ENCODE data around the gene SLC2A9.

Gene SLC2A9

GRCh38 chr4:10020871-10021652 lies at the start of gene SLC2A9:
TSS of gene SLC2A9 (minus strand) at chr4:10021497. CDS start at chr4:10021429, 68 bp downstream.
- DNase-seq = no peak

- no peak for DNase-seq
Observed at GRCh38 chr4:10069075-10069642, 47.9 kb upstream of the SLC2A9 start.

GRCh38 chr4:10066670-10067651 lies 45.7 kb upstream of the SLC2A9 start:
- DNase-seq = no peak

- no peak for DNase-seq
Observed at GRCh38 chr4:10066206-10066605, 44.9 kb upstream of the SLC2A9 start.

DNA sequence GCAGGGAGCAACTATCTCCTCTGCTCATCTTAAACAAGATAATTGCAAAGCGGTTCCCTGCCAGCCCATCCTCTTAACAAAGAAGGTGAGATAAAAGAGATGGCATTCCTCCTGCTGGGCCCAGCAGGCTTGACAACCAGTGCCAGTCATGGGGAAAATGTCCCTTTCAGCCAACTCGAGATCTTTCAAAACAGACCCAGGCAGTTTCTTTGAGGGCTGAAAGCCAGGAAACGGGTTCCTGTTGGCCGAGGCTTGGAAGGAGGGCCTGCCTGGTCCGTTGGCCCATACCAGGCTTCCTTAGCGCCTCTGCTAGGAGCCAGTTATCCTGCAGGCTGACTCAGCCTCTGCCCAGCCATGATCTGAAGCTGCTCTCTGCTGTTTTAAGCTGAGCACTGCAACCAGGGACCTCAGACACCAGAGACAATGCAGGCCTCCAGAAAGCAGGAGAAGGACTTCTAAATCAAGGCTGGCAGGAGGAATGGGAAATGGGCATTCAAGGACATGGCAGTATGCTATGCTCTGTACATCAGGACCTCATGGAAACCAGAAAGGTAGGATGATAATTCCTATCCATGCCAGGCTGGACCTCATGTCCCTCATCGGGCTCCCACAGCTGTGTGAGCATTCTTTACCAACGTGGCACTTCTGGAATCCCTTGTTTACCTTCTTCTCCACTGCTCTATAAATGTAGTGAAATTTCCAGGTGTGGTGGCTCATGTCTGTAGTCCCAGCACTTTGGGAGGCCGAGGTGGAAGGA lies 42.4 kb upstream of the SLC2A9 start:
- no peak for DNase-seq

DNA sequence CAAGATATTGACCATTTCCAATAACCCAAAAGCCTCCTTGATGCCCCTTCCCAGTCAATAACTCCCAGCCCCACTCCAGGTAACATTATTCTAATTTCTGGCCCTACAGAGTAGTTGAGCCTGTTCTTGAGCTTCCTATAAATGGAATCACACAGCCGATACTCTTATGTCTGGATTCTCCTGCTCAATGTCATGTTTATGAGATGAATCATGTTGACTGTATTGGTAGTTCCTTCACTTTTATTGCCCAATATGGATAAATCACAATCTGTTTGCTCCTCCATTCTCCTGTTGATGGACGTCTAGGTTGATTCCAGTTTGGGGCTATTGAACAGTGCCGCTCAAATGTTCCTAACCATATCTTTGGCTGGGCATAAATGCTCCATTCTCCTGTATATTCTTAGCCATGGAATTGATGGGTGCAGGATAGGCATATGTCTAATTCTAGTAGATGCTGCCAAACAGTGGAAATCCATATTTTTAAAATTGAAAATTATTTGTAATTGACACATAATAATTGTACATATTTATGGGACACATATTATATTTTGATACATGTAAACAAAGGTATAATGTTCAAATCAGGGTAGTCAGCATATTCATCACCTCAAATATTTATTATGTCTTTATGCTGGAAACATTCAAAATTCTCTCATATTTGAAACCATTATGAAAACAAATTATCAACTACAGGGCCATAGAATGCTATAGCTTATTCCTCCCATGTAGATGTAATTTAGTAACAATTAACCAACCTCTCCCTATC lies 40.5 kb upstream of the SLC2A9 start:
- no peak for DNase-seq

GRCh38 chr4:10058371-10058770 lies 37.1 kb upstream of the SLC2A9 start:
- DNase-seq = no peak

DNA sequence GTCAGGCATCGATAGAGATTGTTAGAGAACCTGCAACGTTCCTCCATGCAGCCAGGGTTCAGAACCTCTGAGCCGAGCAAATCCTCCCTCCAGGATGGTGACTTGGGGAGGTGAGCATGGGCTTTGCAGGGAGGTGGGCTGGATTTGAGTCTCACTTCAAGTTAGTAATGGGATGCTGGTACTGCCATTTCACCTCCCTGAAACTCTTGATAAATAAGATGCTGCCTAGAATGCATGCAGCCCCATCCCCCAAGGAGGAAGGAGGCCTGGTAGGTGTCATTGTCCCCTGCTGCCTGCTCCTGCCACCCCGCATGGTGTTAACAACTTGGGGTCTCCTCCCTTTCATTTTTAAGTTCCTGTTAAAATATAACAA lies 35.7 kb upstream of the SLC2A9 start:
- no peak for DNase-seq

- no peak for DNase-seq
Observed at GRCh38 chr4:10056334-10057022, 35.2 kb upstream of the SLC2A9 start.

DNA sequence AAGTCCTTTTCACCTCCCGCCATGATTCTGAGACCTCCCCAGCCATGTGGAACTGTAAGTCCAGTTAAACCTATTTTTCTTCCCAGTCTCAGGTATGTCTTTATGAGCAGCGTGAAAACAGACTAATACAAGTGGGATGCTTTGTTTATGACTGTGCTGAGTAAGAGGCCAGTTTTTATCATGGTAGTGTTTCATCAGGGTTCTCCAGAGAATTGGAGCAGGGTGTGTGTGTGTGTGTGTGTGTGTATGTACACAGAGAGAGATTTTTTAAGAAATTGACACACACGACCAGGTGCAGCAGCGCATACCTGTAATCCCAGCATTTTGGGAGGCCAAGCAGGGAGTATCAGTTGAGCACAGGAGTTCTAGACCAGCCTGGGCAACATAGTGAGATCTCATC lies 34.6 kb upstream of the SLC2A9 start:
- no peak for DNase-seq

DNA sequence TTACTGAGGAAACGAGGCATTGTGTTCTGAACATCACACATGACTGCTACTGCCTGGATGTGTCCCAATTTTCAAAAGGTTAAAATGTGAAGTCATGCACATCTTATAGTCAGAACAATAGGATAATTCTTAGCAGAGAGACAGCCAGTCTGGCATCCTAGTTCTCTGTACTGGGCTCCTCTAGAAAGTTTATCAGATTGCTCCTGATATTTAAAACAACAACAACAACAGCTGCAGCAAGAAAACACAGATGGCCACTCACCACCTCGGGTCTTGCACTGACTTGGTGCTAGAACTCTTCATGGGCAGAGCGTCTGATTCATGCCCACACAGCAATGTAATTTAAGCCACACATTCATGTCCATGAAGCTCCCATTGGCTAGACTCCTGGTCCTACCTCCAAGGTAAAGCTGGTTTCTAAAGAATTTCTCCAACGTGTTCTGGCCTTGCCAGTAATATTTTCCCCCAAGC lies 33.3 kb upstream of the SLC2A9 start:
- DNase-seq = no peak

DNA sequence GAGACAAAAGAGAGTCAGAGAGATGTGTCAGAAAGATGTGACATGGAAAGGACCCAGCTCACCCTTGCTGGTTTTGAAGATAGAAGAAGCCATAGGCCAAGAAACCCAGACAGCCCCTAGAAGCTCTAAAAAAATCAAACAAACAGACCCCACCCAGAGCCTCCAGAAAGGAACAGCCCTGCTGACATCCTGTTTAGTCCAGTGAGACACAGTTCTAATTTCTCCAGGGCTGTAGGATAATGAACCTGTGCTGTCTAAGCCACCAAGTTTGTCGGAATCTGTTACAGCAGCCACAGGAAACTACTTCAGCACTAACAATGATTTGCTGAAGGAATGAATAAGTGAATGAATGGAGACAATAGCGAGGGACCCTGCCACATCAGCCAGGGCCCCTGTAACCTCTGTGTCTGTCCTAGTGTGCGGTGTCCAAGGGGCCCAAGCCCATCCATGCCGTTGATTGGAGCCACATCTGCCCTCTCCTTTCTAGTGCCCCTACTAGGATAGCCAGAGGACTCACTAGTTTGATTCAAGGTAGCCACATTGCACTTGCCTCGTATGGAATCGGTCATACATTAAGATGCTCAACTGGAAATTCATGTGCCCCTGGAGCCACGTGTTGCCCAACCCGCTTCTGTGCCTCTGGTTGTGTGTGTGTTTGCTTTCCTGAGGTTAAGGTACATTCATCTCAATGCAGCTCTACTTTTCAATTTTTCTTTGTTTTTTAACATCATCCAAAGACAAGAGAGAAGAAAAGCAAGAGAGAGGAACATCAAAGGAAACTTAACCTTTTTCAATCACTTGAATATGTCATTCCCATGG lies 32.5 kb upstream of the SLC2A9 start:
- DNase-seq = no peak

- DNase-seq = no peak
Observed at GRCh38 chr4:10051517-10052135, 30.3 kb upstream of the SLC2A9 start.

- DNase-seq = no peak
Observed at GRCh38 chr4:10050721-10051120, 29.4 kb upstream of the SLC2A9 start.

DNA sequence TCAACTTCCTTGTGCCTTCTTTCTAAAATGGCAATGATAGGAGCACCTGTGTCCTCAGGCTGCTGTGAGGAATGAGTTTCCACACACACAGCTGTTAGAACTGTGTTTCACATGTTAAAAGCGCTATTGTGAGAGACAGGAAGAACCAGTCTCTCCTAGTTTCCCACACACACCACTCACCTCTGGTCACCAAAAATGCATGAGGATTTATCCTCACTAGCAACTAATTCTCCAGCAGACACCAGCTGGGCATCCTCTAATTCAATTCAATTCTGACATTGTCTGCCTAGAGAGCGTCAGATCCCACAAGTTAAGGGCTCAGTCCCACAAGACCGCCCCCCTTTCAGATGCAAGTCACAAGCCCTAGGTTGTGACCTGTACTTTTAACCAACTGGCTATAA lies 29.0 kb upstream of the SLC2A9 start:
- DNase-seq = no peak

DNA sequence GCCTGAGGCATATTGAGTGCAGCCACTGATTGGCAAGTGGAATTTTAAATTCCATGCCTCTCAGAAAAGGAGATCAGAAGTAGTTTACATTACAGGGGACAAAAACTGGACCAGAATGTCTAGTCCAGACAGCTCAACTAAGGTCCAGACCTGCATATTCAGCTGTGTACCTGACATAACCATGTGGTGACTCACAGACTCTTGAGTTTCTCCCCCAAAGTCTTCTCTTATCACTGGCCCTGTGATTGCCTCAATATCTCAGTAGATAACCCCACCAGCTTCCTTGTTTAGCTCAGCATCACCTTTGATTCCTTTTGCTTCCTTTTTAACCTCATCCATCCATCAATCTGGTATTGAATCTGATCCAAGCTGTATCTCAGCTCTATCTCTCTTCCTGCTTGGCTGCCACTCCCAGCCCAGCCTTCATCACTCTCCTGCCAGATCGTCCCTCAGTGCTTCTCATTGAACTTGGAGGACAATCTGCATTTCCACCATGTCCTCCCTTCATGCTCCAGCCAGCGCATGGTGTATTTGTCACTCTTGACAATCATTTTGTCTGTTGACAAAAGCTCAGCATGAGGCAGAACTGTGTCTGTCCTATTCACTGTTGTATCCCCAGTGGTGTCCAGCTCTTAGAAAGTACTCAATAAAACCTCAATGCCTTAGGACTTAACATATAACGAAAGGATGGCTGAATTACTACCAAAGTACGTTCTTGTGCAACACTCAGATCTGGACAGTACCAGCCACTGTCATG lies 27.8 kb upstream of the SLC2A9 start:
- no peak for DNase-seq

GRCh38 chr4:10047967-10048366 lies 26.7 kb upstream of the SLC2A9 start:
- DNase-seq = no peak

GRCh38 chr4:10046471-10046870 lies 25.2 kb upstream of the SLC2A9 start:
- DNase-seq = no peak

DNA sequence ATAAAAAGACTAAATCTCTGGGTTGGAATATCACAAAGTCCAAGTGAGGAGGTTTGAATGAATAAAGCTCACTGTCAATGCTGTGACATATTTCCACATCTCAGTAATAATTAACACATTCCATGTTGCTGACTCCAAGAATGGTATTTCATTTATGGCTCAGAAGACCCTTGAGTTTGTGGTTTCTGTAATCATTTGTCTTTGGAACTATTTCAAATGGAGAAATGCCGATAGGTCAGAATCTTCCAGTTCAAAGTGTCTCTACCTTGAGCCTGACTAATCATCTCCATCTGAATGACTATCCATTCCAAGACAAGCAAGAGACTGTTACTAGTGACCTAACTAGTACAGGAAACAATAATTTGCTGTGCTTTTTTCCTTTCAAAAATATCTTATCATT lies 24.2 kb upstream of the SLC2A9 start:
- DNase-seq = no peak
